NCI-H2227 treated with DMSO at 0.1 percent for 48 hours (cell line): ENCODE measurements around the gene CDH13.

ENCODE experiments used
- DNase-seq: peaks from one replicate; lab custom pipeline; 2025; lab: John Stamatoyannopoulos, UW

The CDH13 gene

DNA sequence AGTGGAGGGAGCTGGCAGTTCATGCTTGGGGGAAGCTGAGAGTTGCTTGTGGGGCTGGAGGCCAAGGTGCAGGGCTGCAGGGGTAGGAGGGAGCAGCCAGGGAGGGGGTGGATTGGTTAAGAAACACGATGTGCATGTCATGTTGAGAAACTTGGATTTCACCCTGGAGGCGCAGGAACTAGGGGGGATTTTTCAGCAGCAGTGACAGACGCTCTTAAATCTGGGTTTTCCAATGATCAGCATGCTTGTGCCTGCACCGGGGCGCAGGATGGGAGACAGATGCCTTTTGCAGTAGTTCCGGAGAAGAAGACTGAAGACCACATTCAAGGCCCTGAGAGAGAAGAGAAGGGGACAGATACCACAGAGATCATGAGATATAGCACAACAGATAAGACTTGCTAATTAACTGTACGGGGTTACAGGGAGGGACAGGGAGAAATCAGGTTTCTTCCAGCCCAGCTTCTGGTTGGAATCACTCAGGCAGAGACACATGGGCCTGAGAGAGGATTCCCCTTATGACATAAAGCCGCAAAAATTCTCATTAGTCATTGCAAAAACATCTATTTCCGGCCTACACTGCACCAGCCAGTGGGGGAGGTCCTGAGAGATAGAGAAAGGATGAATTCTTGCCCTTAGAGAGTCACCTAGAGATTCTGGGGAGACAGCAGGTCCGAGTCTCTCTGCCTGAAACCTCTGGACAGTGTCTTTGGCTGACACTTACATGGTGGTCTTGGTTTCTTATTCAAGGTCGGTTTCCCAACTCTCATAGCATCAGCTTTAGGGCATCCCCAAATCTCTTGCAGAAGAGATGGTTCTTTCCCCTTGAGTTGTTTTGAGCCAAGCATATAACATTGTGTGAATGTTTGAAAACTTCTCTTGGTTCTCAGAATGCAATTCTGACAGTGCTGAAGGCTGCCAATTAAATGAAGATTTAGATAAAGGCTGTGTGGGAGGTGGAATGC is 27.1 kb downstream of the CDH13 start:
- DNase-seq, result no peak

DNA sequence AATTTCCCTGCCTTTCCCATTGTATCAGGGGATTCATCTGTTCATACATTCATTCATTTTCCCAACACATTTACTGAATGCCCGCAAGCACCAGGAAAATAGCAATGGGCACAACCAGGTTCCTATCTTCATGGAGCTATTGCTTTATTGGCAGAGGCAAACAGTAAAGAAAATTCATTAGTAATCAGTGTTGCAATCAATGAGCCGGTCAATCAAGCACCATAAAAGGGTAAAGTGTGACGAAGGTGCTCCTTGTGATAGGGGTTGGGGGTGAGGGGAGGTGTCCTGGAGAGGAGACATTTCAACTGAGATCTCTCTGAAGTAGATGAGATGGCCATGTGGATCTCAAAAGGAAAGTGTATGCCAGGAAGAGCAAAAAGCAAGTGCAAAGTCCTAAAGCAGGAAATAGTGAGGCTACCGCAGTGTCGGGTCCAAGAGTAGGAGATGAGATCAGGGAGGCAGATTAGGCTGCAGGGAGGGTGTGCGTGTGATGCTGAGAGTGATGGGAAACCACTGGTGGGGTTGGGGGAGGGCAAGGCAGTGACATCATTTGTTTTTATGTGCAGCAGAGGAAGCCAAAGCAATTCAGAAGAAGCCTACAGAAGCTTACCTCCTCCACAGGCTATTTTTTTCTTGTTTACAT is 28.4 kb downstream of the CDH13 start:
- no peak for DNase-seq

DNA sequence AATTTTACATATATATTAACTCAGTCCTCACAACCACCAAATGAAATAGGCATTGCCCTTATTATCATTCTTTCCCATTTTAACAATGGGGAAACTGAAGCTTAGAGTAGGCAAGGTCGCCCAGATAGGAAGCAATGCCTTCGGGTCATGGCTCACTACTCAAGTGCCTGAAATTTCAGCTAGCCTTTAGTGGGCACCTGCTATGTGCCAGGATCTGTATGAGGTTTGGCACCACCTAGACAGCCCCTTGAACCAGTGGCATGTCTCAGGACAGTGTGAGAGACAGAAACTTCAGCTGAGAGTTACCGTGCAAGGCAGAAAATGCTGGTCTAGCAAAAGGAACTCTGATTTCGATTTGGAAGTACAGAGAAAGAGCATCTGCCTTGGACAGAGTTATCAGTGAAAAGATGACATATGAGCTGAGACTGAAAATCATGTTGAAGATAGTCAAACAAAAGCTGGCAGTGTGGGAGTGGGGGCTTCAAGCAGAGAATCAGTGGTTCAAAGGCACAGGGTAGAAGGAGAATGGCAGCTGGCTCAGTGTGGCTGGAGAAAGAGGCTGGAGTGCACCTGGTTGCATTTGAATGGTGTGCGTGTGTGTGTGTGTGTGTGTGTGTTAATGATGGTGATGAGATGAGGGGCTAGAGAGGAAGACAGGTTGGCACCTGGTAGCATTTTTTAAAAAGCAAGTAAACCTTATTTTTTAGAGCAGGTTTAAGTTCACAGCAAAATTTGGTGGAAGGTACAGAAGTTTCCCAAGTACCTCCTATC is 29.1 kb downstream of the CDH13 start:
- no peak for DNase-seq

DNA sequence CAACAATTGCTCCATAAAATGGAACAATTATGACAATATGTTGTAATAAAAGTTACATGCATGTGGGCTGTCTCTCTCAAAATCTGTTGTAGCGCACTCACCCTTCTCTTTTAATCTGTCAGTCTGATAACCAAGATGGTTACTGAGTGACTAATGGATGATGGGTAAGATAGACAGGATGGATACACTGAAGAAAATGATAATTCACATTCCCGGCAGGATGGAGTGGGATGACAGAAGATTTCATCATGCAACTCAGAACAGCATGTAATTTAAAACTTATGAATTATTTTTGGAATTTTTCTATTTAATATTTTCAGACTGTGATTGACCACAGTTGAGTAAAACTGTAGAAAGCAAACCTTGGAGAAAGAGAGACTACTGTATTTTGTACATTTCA is 30.5 kb downstream of the CDH13 start:
- no peak for DNase-seq

DNA sequence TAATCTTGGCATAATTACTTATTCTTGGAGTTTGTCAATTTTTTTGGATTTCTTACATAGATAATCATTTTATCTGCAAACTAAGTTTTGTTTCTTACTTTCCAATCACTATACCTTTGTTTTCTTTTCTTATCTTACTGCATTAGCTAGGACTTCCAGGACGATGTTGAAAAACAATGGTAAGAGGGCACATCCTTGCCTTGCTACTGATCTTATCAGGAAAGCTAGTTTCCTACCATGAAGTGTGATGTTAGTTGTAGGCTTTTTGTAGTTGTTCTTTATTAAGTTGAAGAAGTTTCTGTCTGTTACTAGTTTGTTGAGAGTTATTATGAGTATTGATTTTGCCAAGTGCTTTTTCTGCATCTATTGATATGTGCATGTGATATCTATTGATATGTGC is 31.0 kb downstream of the CDH13 start:
- DNase-seq, result no peak

DNA sequence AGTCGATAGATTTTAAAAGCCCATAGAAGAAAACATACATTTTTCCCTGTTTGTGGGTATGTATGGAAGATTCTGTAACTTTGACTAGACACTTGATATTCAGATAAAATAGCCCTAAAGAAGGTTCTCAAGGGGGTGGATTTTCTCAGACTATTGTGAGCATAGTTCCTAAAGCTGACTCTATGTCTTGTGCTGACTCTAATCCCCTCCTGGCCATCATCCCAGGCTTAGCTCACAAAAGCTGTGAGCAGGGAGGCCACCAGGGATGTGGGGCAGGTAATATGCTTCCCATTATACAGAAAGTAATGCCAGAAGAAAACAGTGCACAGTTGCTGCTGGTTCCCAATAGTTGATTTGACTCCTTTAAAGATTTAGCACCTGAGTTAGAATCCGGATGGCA is 32.0 kb downstream of the CDH13 start:
- DNase-seq, result no peak

DNA sequence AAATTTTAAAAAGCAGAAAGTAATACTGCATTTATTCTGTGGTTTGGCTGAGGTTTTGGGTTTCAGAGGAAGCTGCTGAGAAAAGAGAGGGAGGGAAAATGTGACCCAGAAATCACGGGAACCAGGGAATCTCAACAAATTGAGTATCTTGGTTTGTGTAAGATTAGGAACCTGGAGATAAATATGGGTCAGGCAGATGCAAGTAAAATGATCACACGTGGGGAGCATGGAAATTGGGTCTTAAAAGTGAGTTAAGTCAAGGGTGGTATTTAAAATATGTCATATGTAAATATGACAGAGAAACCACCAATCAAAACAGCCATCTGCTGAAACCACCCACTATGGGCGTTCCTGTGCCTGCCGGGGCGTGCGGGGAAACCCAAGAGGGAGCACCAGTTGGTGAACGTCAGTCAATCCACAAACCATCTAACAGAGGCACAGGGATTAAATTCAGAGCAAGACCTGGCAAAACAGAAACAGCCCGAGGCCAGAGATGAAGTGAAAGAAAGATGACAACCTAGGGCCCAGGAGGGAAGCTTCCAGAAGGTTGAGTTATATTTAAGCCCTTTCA is 33.4 kb downstream of the CDH13 start:
- no peak for DNase-seq

DNA sequence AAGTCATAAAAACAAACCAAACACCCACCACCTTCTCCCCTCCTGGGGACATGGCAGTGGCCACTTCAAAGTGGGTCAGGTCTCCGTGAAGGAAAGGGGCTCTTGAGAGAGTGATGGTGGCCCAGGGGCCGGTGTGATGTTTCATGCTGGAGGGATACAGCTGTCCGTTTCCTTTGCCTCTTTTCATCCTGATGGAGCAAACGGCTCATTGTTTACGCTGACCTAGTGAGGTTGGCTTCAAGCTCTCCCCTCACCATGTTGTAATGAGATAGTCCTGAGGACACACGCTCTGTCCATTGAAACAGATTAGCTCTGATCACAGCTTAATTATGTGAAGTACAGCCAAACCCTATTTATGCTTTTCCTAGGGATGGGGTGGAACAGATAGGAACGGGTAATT is 34.2 kb downstream of the CDH13 start:
- no peak for DNase-seq

DNA sequence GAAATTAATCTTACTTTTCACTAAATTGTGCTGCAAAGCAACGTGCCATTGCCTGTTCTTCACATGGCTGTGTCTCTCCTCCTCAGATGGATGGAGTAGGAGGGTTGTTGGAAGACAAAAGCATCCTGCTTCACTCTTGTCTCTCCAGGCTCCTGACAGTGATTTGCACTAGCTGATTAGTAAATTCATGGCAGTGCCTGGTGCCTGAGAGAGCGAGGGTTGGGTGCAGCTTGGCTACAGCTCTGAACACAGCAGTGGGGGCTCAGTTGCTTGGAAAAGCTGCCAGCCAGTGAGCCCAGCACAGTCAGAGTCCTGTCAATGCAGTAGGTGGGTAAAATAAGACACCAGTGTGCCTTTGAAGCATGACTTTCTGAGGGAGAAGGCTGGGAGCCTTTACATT is 37.4 kb downstream of the CDH13 start:
- DNase-seq, result no peak

DNA sequence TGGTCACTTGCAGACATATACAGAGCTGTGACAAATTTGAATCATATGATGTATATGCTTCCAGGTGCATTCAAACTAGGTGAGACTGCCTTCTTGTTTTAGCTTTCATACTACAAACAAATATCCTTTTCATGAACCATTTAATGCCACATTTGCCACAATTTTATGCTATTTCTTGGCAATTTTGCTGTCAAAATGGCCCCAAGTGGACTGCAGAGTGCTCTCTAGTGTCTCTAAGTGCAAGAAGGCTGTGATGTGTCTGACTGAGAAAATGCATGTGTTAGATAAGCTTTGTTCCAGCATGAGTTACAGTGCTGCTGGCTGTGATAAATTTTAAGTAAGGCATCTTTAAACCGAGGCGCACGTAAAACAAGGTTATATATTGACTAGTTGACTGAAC is 38.3 kb downstream of the CDH13 start:
- no peak for DNase-seq

DNA sequence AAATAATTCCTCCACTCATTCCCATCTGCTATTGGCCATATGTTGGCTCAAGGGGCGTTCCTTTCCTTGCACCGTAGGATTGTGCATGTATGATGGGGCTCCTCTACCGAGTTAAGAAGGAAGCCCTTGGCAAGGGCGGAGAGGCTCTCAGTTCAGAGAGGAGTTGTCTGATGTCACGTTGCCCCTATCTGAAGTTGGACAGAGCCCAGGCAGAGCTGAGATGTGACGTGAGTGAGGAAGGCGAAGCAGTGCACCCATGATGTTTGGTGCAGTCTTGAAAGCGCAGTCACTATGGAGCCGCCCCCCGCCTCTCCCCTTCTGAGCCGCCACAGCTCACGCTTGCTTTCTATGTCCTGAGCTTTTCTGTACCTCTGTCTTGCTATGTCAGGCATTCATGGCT is 40.7 kb downstream of the CDH13 start:
- no peak for DNase-seq

DNA sequence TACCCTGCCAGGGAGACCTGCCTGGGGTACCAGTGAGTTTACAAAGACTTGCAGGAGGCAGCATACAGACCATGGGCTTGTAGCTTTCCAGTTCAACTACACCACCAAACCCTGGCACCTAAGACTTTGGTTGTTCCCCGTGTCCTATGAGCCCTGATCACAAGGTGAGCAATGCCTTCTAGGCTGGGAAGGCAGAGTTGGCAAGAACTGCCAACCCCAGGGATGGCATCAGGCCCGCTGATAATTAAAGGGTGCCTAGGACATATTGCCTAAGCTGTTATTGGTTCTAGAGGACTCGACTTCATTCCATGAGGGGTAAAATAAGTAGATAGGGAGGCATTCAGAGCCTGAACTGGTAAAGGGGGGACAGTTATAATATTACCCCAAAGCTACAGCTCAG is 41.3 kb downstream of the CDH13 start:
- DNase-seq, result no peak

DNA sequence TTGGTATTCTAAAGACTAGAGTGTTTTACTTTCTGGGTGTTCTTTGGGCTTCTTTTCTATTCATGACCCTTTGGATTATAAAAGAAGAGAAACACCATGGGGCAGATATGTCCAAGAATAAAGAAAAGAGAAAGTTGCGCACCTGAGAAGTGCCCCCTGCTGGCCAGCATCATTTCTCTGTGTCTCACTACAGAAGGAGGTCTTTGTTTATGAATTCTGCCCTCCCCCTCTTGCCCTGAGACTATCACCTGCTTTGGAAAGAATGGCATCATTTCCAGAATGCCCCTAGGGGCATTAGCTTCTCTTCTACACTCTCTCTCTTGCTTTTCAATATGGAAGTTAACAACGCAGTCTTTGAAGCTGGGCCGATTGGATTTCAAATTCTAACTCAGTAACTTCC is 45.0 kb downstream of the CDH13 start:
- DNase-seq, result no peak

DNA sequence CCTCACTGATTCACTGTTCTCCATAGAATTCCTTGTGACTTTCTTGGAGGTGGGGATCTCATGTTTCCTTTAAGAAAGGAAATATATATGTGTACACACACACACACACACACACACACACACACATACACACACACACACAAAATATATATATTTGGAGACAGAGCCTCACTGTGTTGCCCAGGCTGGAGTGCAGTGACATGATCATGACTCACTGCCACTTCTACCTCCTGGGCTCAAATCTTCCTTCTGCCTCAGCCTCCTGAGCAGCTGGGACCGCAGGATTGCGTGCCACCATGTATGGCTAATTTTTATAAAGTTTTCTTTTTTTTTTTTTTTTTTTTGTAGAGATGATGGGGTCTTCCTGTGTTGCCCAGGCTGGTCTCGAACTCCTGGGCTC is 45.9 kb downstream of the CDH13 start:
- DNase-seq, result no peak

DNA sequence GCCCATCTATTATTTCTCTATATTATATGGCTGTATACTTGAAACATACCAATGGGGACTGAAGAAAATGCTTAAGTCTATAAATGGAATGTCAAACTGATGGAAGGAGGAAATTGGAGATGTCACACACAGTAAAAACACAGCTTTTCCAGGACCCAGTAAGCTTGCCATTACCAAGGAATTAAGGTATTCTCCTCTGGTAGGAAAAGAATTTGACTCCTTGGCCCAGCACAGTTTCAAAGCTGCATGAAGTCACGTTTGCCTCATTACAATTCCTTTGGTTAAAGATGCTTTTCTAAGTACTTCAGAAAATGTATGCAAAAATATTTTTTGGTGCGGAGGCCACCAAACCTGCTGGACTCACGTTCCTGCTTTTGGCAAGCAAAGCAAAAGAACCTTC is 48.5 kb downstream of the CDH13 start:
- DNase-seq, result no peak

DNA sequence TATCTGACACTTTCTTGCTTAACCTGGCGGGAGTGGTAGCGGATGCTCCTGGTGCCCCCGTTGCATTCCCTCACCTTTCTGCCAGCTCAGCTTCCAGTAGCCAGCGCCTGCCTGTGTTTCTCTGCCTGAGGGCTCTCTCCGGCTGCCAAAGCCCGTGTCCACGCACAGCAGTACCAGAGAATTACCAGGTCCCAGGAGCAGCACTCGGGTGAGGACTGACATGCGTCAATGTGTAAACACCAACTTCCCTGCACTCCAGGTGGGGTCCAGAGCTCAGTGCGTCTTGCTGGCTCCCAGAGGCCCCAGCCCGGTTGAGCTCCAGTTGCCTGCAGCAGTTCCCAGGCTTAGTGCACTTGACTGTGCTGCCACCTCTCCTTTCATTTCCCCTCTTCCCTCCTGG is 54.8 kb downstream of the CDH13 start:
- DNase-seq, result no peak

DNA sequence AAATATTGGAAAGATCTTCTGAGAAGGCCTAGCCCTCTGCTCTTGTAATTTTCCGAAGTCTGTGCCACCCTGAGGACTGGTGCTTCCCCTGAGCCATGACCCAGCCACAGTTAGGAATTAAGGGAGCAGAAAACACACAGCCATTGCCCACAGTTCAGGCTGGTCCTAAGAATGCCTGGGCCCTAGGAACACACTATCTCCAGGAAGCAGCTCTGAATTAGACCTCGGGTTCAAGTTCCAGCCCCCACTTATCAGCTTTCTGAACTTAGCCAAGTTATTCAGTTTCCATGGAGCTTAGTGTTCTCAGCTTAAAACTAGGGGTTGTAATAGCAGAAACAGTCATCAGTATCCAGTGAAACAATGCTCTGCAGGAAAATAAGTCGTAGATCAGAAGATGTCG is 56.0 kb downstream of the CDH13 start:
- no peak for DNase-seq

DNA sequence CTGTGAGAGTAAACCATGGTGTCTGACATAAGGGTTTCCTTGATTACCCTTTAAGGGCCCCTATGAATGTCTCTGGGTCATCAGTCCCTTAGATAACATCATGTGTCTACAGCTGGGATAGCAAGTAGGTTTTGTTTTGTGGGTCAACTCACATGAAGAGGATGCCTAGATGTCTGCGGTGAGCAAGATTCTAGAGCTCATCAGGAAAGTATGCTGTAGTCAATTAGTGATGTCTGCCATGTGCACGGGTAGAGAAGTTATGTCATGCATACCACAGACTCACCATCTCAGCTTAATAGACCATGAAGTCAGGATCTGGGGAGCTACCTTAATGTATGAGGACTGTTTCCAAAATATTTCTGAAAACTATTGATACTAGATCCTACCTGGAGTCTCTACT is 57.5 kb downstream of the CDH13 start:
- DNase-seq, result no peak

DNA sequence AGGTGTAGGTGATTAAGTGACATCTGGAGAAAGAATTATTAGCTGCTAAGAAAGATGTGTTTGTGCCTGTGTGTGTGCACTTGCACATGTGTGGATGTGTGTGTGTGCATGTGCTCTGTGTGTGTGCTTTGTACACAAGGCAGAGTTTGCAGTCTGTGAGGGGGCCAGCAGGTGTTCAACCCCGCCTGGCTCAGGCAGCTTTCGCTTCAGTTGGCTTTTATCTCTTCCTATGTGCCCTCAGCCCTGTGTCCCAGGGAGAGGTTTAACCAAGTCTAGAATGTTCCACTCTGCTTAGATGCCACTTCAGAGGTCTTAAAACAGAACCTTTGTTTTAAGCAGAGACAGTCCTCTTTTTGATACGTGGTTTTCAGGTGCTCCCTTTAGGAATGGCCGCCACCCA is 58.8 kb downstream of the CDH13 start:
- no peak for DNase-seq

DNA sequence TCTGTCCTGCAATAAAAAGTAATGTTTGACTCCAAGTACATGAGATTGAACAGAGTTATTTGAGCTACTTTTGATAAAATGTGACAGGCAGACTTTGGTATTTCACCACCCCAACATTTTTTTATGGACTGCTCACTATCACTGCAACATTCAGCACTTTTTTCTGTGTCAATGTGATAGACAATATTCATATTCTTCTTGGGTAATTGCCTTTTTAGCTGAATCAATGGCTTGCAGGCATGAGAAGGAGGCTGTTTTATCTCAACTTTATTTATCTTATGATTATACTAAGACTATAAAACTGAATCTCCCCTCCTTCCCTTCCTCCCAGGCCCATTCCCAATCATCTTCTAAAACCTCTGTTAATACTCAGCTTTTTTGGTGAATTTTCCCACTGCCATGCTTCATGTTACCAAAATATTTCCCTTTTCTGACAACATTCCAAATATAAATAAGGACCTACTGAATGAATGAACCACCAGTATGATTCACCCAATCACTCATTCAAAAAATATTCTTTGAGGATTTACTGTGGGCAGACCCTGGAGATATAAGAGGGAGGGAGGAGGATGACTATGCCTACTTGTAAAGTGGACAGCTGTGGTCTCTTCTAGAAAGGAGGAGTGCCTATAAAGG is 67.6 kb downstream of the CDH13 start:
- DNase-seq, result no peak

DNA sequence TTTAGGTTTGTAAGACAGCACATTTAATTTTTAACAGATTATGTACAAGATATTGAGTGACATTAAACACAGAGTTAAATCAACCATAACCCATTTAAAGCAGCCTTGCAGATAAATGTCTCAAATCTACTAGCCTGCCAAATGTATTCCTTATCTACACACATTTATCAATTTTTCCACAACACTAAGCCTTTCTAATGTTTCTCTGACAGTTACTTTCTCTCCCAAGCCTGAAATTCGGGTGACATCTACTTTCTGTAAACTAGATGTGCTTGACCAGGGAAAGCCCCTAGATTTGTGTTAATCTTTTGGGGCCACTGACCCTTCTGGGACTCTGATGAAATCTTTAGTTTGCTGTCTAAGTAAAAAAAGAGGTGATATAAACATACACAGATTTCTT is 69.0 kb downstream of the CDH13 start:
- DNase-seq, result no peak

DNA sequence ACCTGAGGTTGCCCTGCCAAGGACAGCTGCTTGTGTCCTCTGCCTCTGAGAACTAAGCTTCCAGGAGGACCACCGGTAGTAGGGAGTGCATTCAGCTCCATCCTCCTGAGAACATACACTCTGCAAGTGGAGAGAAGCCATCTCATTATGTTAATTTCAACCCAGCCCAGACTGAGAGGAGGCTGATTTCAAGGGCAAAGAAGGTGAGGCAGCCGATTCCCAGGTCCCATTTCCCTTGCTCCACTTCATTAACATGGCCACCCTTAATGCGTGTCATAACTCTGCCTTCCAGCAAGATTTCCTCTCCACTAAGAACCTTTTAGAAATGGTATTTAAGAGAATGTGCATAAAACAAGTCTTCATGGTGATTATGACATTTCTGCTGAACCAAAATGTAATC is 72.5 kb downstream of the CDH13 start:
- DNase-seq, result no peak
